GM10847 (cell line): ENCODE results near the gene TMEM220.

Source experiments
- POLR2A ChIP-seq: IDR thresholded peaks from 2 replicates; pipeline ENCODE4 v1.6.1; 2011; ENCODE audit not compliant: insufficient read length; ENCODE audit errors: extremely low read depth

TMEM220 gene

GRCh38 chr17:10758062-10758461, 28.2 kb upstream of the TMEM220 start:
- no peak for TF ChIP-seq POLR2A

- TF ChIP-seq POLR2A, result no peak
These were observed 27.8 kb upstream of the TMEM220 start for GRCh38 chr17:10757647-10758046.

- TF ChIP-seq POLR2A, result no peak
These were observed 27.2 kb upstream of the TMEM220 start for GRCh38 chr17:10757067-10757466.

- no peak for TF ChIP-seq POLR2A
These were observed 26.8 kb upstream of the TMEM220 start for GRCh38 chr17:10756619-10757018.

- no peak for TF ChIP-seq POLR2A
These were observed 26.4 kb upstream of the TMEM220 start for GRCh38 chr17:10756185-10756584.

GRCh38 chr17:10755592-10756127, 25.8 kb upstream of the TMEM220 start:
- no peak for TF ChIP-seq POLR2A

GRCh38 chr17:10754861-10755591, 25.2 kb upstream of the TMEM220 start:
- TF ChIP-seq POLR2A, result no peak

GRCh38 chr17:10754109-10754508, 24.3 kb upstream of the TMEM220 start:
- TF ChIP-seq POLR2A, result no peak

- TF ChIP-seq POLR2A, result no peak
These were observed 22.9 kb upstream of the TMEM220 start for GRCh38 chr17:10752696-10753095.

GRCh38 chr17:10751563-10751962, 21.7 kb upstream of the TMEM220 start:
- TF ChIP-seq POLR2A, result no peak

- TF ChIP-seq POLR2A, result no peak
These were observed 20.4 kb upstream of the TMEM220 start for GRCh38 chr17:10750210-10750609.

- no peak for TF ChIP-seq POLR2A
These were observed 18.8 kb upstream of the TMEM220 start for GRCh38 chr17:10748531-10749181.

GRCh38 chr17:10745231-10745630, 15.4 kb upstream of the TMEM220 start:
- TF ChIP-seq POLR2A, result no peak

GRCh38 chr17:10744501-10745000, 14.7 kb upstream of the TMEM220 start:
- no peak for TF ChIP-seq POLR2A

GRCh38 chr17:10743316-10744009, 13.6 kb upstream of the TMEM220 start:
- TF ChIP-seq POLR2A, result no peak

- TF ChIP-seq POLR2A, result no peak
These were observed 12.6 kb upstream of the TMEM220 start for GRCh38 chr17:10742431-10742830.

- TF ChIP-seq POLR2A, result no peak
These were observed 11.8 kb upstream of the TMEM220 start for GRCh38 chr17:10741416-10742135.
